GM19455 (cell line): ENCODE results near the gene AK5.

Source experiments
- ATAC-seq: cut with Tn5 transposase; IDR thresholded peaks from one replicate; pipeline ENCODE4 v1.9.1; 2021; ENCODE audit not compliant: unreplicated experiment

Gene AK5

DNA sequence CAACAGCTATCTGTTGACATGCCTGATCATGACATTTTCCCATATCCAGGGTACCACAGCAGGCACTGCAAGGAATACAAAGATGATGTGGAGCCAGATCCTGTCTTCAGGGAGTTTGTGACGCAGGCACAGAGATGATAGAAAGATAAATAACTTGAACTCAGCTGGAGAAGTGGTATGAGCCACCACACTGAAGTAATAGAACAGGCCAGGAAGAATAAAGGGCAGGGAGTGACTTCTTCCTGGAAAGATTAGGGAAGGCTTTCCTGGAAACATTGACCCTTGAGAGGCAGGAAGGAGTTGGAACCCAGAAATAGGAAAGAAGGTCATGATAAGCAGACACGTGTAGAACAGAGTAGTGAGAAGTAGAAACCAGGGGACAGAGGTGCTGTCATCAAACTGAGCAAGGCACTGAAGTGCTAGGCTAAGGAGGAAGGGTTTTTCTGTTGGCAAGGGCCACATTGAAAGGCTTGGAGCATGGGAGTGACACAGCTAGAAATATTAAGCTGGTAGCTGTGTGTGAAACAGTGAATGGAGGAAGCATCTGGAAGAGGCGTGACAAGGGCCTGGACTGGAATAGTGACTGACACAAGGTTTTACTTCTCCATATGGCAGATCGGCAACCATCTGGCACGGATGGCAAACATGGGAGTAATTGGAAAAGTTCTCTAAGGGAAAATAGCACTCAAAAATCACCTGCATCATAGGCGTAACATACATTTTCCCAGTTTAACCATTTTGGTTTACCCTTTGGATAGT is 68.4 kb downstream of the AK5 start:
- ATAC-seq: no peak

DNA sequence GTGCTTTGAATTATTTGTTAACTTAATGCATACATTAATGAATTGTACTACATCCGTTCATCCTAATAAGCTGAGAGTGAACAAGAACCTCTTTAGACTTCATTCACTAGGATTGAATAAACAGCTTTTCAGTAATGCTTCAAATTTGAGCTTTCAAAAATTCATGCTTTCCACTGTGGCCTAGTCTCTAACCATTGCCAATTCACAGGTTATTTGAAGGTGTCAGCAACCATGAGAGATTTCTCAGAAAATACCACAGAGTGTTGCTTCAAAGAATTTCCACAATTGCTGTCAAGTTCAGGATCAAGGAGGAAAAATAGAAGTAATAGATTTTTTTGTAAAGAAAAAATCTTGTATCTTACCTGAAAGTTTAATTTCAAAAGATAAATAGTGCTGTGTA is 72.7 kb downstream of the AK5 start:
- no peak for ATAC-seq

DNA sequence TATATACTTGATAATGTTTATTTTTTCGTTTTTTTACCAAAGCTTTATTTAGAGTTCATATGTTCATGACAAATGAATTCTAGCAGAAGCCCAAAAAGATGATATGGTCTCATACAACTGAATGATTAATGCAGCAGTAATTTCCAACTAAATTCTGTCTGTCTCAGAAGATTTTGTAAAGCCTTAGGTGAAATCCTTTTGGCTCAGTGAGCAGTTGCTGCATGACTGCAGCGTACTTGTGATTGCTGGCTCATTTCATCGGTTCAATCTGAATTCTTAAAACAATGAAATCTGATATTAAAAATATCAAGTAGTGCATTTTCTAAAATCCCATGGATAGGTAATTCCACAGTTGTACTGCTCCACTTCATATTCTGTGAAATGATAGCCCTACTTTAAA is 73.2 kb downstream of the AK5 start:
- no peak for ATAC-seq

DNA sequence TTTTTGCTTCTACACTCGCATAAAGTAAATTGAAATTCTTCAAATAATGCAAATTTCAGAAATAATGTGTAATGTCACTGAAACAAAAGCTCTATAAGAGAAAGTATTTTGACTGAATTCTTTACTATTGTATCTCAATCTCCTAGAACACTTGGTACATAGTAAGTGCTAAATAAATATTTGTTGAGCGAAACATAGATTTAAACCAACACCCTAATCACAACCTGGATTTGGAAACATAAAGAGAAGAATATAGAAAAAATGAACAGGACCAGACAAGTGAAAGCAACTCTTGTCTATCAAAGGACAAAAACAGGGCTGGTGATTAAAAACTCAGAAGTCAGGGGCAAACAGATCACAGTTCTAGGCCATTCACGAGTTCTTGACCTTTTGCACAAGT is 74.3 kb downstream of the AK5 start:
- no peak for ATAC-seq

DNA sequence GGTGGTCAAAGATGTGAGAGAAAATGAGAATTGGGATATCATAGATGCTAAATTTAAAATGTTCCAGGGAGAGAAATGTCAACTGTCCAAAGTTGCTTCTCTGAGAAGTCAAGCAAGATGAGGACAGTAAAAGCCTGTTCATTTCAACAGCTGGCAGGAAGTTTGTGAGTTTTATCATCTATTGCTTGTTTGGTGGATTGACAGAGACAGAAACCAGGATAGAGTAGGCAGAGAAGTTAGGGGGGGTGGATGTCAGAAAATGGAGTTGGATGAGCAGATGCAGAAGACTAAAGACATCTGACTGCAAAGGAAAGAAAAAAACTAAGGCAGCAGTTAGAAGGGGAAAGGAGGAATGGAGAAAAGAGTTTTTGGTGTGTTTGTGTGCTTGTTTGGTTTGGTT is 78.4 kb downstream of the AK5 start:
- ATAC-seq: no peak

DNA sequence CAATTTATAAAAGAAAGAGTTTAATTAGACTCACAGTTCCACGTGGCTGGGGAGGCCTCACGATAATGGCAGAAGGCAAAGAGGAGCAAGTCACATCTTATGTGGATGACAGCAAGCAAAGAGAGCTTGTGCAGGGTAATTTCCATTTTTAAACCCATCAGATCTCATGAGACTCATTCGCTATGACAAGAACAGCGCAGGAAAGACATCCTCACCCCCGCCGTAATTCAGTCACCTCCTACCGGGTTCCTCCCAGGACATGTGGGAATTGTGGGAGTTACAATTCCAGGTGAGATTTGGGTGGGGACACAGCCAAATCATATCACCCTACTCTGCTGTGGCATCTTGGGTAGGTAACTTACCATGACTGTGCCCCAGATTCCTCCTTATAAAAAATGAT is 79.8 kb downstream of the AK5 start:
- ATAC-seq: no peak

DNA sequence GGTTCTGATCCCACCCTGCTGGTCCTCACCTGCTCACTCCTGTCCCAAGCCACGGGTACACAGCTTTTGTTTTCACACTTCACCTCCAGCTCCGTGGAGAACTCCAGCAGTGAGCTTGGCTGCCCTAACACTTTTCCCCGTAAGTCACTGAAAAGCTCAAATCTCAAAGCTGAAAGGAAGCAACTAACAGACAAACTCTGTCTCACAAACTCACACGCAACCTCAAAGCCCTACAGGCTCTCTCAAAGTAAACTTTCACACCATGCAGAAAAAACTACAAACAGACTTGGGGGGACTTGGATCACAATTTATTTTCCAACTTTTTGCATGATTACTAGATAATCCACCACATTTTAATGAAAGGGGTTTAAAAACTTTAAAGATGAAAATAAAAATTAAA is 88.3 kb downstream of the AK5 start:
- no peak for ATAC-seq

DNA sequence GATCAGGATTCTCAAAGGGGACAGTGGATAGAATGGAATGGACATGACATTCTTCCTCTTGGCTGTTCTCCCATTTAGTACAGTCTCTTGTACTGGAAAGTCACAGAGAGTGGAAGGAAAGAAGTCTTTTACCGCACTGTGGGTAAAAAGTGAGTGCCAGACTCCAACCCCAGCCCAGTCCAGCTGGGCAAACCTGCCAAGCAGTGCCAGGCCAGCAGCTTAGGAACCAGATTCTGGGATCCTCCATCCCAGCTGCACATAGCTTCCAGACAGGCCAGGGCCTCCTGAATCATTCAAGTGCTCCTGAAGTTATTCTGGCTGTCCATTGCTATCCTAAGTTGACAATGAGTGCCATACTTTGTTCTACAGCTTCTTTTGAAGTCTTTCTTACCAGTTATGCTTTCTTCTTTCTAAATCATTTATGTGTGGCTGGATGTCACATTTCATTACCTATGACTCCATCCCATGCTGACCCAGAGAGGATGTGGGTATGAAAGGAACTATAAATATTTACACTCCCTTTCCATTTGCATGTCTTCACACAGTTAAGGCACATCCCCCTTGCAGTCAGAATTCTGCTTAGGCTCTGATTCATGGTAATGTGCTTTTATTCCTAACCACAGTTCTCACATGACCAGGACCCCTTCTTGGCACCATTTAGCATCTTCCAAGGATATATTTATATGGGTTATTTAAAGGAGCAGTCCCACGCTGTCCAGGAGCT is 88.9 kb downstream of the AK5 start:
- ATAC-seq: no peak

DNA sequence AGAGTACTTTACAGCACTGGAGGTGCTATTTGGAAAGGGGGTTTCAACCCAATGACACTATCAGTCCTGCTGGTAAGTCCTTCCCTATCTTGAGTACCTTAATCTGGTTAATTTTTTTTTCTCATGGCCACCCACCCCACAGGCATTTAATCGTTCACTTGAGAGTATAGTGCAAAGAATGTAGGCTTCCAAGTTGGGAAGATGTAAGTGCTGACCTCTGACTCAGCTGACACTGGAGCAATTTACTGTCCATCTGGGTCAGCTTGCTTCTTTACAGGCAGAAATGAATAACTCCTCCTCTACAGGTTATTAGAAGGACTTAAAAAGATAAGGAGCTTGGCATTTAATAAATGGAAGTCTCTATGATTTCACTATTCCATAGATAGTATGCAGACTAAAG is 89.6 kb downstream of the AK5 start:
- no peak for ATAC-seq

DNA sequence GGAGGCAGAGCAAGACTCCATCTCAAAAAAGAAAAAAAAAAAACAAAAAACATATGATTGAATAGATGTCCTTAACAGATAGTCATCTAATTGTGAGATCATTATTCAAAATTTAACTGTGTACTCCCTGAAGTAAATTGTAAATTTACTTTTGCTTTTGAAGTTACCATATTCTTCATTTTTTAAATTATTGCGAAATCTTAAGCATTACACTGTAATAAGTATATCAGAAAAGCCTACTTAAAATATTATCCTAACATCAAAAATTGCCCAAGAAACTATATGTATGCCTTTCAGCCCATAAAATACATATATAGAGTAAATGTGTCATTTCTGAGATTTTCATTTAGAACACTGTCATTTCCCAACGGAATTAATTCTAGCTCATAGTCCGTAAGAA is 91.9 kb downstream of the AK5 start:
- no peak for ATAC-seq

DNA sequence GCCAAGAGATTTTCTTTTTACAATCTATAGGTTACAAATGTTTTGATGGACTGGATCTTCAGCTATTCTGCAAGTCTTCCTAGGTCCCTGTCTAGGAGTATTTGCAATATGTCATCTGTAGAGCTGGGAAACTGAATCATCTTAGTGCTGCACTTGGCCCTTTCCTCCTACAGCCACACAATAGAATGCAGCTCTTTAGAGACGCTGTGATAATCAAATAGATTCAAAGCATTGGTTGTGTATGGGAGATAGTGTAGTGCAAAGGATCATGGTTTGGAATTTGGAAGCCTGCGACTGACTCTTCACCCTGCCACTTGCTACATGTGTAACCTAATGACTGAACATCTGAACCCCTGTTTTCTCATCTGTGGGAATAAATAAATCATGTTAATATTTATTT is 93.7 kb downstream of the AK5 start:
- ATAC-seq: no peak

DNA sequence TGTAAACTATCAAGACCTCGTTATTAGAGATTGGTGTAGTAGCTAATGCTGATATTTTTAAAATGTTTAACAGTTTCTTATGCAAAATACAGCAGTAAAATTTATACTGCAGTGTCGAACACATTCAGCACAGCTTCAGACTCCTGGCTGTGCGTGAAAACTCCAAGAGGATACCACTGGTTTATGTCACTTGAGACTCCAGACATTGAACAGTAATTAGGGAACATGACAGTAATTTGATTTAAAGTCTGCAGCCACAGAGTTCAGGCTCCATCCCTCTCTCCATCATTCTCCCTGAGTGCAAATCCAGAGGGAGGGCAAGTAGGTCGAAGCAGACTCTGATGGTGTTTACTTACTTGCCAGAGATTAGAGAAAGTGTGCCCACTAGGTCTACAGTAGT is 94.2 kb downstream of the AK5 start:
- no peak for ATAC-seq

DNA sequence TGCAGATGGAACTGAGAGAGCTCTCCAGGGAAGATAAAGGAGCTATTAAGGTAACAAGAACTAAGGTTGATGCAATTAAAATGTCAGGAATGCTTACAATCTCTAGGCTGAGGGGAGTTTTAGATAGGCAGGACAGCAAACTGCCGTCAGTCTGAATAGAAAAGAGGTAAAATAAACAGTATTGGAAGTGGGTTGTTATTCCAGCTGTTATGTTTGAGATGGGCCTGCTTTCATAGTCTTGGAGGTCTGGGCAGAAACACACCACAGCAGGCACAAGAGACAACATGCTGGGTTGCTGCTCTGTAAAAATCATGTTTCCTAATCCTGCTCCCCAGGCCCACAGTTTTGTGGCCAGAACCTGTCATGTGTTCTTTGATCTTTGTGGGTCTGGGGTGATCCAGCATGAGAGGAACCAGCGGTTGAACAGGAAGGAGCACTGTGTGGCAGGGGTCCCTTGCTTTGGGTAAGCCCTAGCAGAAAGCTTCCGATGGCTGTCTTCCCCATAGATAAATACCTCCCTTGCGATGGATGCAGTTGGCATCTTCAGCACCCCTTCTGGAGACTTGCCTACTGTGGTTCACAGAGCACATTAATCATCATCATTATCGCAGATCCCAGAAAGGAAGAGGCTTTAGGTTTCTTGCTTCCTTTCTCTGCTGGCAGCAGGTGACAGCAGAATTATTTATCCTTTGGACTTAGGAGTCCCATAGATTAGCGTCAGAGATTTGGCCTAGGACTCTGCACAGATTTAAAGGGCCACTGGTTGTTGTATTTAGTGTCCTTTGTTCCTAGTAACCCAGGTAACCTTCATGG is 97.1 kb downstream of the AK5 start:
- no peak for ATAC-seq

DNA sequence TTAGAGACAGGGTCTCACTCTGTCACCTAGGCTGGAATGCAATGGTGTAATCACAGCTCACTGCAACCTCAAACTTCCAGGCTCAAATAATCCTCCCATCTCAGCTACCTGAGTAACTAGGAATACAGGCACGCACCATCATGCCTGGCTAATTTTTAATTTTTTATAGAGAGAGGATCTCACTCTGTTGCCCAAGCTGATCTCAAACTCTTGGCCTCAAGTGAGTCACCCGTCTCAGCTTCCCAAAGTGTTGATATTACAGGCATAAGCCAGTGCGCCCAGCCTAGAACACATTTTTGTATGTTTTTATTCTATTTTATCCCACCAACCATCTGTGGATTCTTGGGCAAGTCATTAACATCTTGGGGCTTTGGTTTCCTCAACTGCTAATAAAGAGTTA is 100.5 kb downstream of the AK5 start:
- ATAC-seq: no peak

DNA sequence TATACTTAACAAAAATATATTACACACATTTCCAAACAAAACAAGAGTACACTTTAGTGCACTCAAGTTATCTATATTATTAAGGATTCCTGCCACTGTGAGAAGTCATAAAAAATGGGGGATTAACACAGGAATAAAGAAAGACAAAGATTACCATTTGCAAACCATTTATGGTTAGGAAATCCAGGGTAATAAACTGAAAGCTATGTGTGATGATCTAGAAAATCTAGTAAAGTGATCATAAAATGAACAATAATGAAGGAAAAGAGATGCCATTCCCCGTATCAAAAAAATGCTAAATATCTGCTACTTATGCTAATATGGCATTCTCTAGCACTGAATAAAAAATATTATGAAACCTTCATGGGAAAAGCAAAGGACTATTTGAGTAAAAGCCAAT is 101.4 kb downstream of the AK5 start:
- ATAC-seq: no peak

DNA sequence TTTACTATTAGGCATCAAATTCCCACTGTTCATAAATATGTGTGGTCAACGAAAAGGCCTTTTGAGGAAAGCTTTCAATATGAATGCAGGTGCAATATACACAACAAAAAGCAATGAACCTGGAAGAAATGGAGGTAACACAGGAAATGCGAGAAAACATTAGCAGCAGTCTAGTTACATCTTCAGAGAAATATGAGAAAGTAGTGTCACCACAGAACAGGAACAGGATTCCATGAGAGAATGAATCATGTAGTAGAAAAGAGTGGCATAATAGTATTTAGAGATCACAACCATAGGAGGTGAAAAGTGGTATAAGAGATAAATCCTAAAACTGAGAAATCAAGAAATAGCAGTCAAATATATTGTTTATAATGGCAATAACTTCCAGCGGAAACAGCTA is 103.7 kb downstream of the AK5 start:
- ATAC-seq: no peak

DNA sequence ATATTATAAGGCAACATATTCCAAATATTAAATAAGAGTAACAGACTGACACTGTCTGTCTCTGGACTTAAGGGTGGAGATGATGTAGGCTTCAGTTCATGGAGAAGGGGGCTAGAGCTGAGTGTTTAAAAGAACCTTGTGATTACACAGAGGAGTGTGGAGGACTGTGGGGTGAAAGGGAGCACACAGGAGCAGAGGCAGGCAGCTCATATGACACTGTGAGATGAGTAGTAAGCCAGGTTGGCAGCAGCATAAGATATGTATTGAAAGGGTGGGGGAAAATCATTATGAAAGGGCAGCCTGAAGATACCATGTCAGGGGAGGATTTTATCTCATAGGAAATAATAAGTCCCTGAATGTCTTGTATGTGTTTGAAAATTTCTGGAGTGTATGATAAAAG is 104.5 kb downstream of the AK5 start:
- ATAC-seq: no peak

DNA sequence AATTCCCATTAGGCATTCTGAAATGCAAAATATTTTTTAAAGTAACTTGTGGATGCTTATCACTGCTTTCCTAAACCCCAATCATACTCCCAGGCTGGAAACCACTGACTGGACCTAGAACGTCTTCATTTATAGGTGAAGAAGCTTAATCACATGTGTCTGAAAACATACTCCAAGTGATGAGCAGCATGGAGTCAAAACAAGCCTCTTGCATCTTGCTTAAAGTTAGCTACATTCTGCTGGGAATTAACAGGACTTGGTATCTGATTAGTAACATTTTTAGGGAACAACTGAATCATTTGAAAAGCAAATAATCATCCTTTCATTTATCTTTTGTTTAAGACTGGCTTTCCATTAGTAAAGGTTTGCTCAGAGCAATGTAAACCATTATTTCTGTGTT is 105.7 kb downstream of the AK5 start:
- no peak for ATAC-seq

DNA sequence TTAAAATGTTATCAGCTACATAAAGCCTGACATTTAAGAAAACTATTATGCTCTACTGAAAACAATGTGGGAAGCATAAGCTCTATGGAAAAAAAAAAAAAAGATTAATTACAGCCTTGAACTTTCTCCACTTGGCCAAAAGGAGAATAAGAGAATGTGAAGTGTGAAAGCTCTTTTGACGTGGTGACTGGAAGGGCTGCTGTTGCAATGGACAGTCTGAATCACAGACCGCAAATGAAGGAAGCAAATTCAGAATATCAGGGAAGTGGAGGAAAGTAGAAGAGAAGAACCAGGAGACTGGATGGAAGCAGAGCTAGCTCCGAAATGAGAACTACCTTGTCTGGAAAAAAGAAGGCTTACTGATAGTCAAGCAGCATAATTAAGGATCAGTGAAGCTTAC is 106.8 kb downstream of the AK5 start:
- no peak for ATAC-seq

DNA sequence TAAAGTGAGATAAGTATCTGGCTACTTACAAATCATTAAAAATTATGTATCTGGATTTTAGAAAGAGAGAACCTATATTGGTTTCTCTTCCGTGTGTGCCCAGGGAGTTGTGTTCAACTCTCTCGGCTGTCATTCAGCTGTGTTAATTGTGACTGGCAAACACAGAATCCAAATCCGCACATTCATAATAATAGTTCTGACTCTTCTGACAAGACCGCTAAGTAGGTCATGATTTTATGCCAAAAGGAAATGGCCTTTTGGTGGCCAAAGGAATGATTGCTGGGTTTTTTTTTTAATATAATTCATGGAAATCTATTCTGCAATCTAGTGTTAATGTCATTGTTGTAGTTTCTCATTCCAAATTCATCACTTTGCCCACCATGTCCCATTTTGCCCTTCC is 110.7 kb downstream of the AK5 start:
- ATAC-seq: no peak

DNA sequence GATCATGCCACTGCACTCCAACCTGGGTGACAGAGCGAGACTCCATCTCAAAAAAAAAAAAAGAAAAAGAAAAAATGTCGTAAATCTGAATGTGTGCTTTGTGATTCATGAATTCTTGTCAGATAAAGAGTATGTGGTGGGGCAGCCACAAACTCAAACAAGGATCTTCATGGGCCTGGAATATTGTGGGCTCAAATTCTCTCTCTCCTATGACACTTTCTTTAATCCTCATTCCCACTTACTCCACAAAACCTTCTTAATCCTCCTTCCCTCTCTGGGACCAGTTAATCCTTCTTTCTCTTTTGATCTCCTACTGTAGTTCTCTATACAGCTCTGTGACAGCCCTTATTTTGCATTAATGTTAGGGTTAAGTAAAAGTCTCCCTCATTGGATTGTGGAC is 112.3 kb downstream of the AK5 start:
- ATAC-seq: no peak

DNA sequence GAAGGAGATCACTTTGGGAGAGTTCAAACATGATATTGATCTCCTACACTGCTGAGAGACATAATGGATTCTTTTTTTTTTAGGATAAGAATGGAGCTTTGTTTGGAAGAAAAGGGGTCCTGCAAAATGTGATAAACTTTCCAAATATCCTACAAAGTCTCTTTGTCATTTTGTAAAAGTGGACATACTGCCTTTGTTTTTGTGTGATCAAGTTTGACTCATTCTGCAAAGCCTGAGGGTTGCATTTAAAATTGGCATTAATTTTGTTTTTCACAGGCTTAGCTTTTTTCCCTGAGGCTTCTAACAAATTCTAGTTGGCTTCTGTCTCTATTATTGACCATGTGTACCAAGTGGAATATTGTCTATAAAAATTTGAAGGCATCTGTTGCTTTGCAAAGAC is 113.2 kb downstream of the AK5 start:
- no peak for ATAC-seq
